ENCODE data around the gene TMEM132C. TPM values are rescaled to one million over a fixed set of nuclear protein-coding genes. Genes with fewer than 3 reads are reported as not detected.

TMEM132C gene
- total RNA-seq, 1 donor from 2014 or later = 0.42 TPM

GRCh38 chr12:128745772-128746689 lies 479.1 kb downstream of the TMEM132C start:
- Histone ChIP-seq H3K4me3 (ENCODE audit: low read depth, low read length) (no peak overlapping the region), H3K36me3 (ENCODE audit: control insufficient read depth, insufficient read depth, low read length) (no peaks in the 10 kb centered on the region), H3K27me3 (ENCODE audit: control insufficient read depth, insufficient read depth, low read length) (no peaks in the 10 kb centered on the region)
- DNase-seq (ENCODE audit: low read depth) = no peak
- no peak for TF ChIP-seq CTCF (IDR thresholded peaks at IDR 0.05; ENCODE audit: insufficient read depth, low read length, poor library complexity, severe bottlenecking)

GRCh38 chr12:128747441-128747840 lies 480.5 kb downstream of the TMEM132C start:
- DNase-seq (ENCODE audit: low read depth) = no peak
- TF ChIP-seq CTCF (IDR thresholded peaks at IDR 0.05; ENCODE audit: insufficient read depth, low read length, poor library complexity, severe bottlenecking) = no peak
- Histone ChIP-seq H3K36me3 (ENCODE audit: control insufficient read depth, insufficient read depth, low read length) (no peaks in the 10 kb centered on the region), H3K27me3 (ENCODE audit: control insufficient read depth, insufficient read depth, low read length) (no peaks in the 10 kb centered on the region), H3K4me3 (ENCODE audit: low read depth, low read length) (no peak overlapping the region)

GRCh38 chr12:128752386-128752785 lies 485.4 kb downstream of the TMEM132C start:
- Histone ChIP-seq H3K27me3 (ENCODE audit: control insufficient read depth, insufficient read depth, low read length) (no peaks in the 10 kb centered on the region), H3K4me3 (ENCODE audit: low read depth, low read length) (no peak overlapping the region), H3K36me3 (ENCODE audit: control insufficient read depth, insufficient read depth, low read length) (no peaks in the 10 kb centered on the region)
- no peak for DNase-seq (ENCODE audit: low read depth)
- no peak for TF ChIP-seq CTCF (IDR thresholded peaks at IDR 0.05; ENCODE audit: insufficient read depth, low read length, poor library complexity, severe bottlenecking)

- no peak for DNase-seq (ENCODE audit: low read depth)
- H3K36me3 ChIP-seq (ENCODE audit: control insufficient read depth, insufficient read depth, low read length) = no peaks in the 10 kb centered on the region
- H3K4me3 ChIP-seq (ENCODE audit: low read depth, low read length) = no peak overlapping the region
- TF ChIP-seq CTCF (IDR thresholded peaks at IDR 0.05; ENCODE audit: insufficient read depth, low read length, poor library complexity, severe bottlenecking) = no peak
- H3K27me3 ChIP-seq (ENCODE audit: control insufficient read depth, insufficient read depth, low read length) = no peaks in the 10 kb centered on the region
Observed at GRCh38 chr12:128753438-128753837, 486.5 kb downstream of the TMEM132C start.

GRCh38 chr12:128754275-128754674 lies 487.3 kb downstream of the TMEM132C start:
- no peak for TF ChIP-seq CTCF (IDR thresholded peaks at IDR 0.05; ENCODE audit: insufficient read depth, low read length, poor library complexity, severe bottlenecking)
- Histone ChIP-seq H3K27me3 (ENCODE audit: control insufficient read depth, insufficient read depth, low read length) (no peaks in the 10 kb centered on the region), H3K36me3 (ENCODE audit: control insufficient read depth, insufficient read depth, low read length) (no peaks in the 10 kb centered on the region), H3K4me3 (ENCODE audit: low read depth, low read length) (no peak overlapping the region)
- no peak for DNase-seq (ENCODE audit: low read depth)
